Suprapubic skin (tissue), 4 donors: ENCODE results near the gene TSNAX. TPM values are rescaled to one million over a fixed set of nuclear protein-coding genes. Genes with fewer than 3 reads are reported as not detected.

Experiments used
- DNase-seq, 2 donors: peaks; one replicate each; pipeline ENCODE4 v3.0.0-alpha.2; 2019; ENCODE audit warnings: low spot score in 2 of 2
- H3K27ac ChIP-seq: fragments of 200-600 bp; sonication (generic); one replicate; pipeline ENCODE4 v1.5.1; 2019
- H3K27me3 ChIP-seq: fragments of 200-600 bp; sonication (generic); one replicate; pipeline ENCODE4 v1.5.1; 2019
- H3K36me3 ChIP-seq: fragments of 200-600 bp; sonication (generic); one replicate; pipeline ENCODE4 v1.5.1; 2019
- H3K4me1 ChIP-seq: fragments of 200-600 bp; sonication (generic); one replicate; pipeline ENCODE4 v1.5.1; 2019
- H3K4me3 ChIP-seq: fragments of 200-600 bp; sonication (generic); one replicate; pipeline ENCODE4 v1.5.1; 2019; ENCODE audit warnings: mild to moderate bottlenecking
- H3K9me3 ChIP-seq: fragments of 200-600 bp; sonication (generic); one replicate; pipeline ENCODE4 v1.5.1; 2019
- CTCF ChIP-seq, 2 donors: fragments of 200-600 bp in 1 of 2; fragments of 450-650 bp in 1 of 2; sonication (generic) in 1 of 2; IDR thresholded peaks; one replicate each; pipeline ENCODE4 v1.5.1; 2016 to 2019; ENCODE audit warnings: antibody characterized with exemption in 2 of 2, mild to moderate bottlenecking in 1 of 2, moderate library complexity in 1 of 2
- EP300 ChIP-seq: sonication (generic); formaldehyde crosslinking; IDR thresholded peaks from one replicate; pipeline ENCODE4 v1.6.1; 2017; ENCODE audit warnings: antibody characterized with exemption
- POLR2A ChIP-seq, 2 donors: fragments of 450-650 bp; IDR thresholded peaks; one replicate each; pipeline ENCODE4 v1.6.1; 2017; ENCODE audit warnings: antibody characterized with exemption in 2 of 2, mild to moderate bottlenecking in 2 of 2, moderate library complexity in 2 of 2
- POLR2AphosphoS5 ChIP-seq, 3 donors: sonication (generic); formaldehyde crosslinking; IDR thresholded peaks; one replicate each; pipeline ENCODE4 v1.6.1; 2017; ENCODE audit warnings: antibody characterized with exemption in 3 of 3
- WGBS: methylation state at CpG from one replicate; pipeline ENCODE4 v1.1.5; 2018; 5-methylcytosine and 5-hydroxymethylcytosine counted together
- total RNA-seq, 4 donors: library from RNA; depleted of rRNA; stranded (reverse); fragments of >200 nt; gene quantifications; one replicate each; pipeline ENCODE4 v1.1.0, GENCODE V29; 2016

The TSNAX gene
- total RNA-seq, 4 donors from 2014 or later: 18.8 to 36.4 (median 25.4) TPM

GRCh38 chr1:231612393-231613089 is 84.1 kb downstream of the TSNAX start:
- H3K36me3 ChIP-seq: no peaks in the 10 kb centered on the region
- H3K27me3 ChIP-seq: no peaks in the 10 kb centered on the region
- WGBS: 87% methylated on average over 10 of the region's 10 CpGs
- DNase-seq: no peak
- H3K9me3 ChIP-seq: no peaks in the 10 kb centered on the region
- no peak overlapping the region for H3K4me3 ChIP-seq
- H3K4me1 ChIP-seq: peaks cover 2% of the 10 kb centered on the region
- no peak for TF ChIP-seq CTCF (IDR thresholded peaks at IDR 0.05)
- TF ChIP-seq POLR2AphosphoS5 (IDR thresholded peaks at IDR 0.05): no peak
- TF ChIP-seq POLR2A (IDR thresholded peaks at IDR 0.05): no peak
- no peak for TF ChIP-seq EP300
- peak overlapping the region; percentile 24 for H3K27ac ChIP-seq

DNA sequence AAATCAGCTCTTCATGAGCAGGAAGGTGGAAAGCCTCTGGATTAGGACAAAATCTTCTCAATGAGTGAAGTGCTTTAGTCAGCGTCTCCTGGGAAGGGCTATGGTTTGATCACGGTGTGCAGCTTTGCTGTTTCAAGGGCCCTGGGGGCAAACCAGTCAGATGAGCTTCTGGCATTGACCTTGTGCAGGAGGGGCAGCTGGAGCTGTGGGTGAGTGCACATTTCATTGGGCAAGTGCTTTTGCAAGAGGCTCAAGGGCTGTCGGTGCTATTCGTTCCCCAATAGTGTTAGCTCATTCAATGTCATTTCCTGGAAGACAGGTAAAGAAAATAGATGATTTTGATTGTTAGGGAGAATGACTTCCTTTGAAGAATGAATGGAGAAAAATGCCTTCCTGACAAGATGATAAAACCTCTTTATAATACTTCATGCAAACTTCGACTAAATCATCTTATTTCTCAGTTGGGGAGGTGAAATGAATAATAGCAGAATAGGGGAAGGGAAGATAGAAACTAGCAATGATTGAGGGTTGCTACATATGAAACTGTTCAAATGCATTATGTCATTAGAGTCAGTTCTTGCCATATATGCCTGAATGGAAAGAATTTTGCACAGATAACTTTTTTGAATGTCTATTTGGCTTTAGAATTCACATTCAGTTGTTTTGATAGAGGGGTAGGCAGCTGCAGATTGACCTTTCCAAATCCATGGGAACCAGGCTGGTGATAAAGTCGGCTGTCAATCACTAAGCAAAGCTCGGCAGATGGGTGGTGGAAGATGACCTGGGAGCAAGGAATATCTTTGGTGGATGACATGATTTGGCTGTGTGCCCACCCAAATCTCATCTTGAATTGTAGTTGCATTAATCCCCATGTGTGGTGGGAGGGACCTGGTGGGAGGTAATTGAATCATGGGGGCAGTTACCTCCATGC is 85.2 kb downstream of the TSNAX start:
- H3K36me3 ChIP-seq: no peaks in the 10 kb centered on the region
- no peak overlapping the region for H3K4me3 ChIP-seq
- 65% methylated on average over 7 of the region's 7 CpGs for WGBS
- TF ChIP-seq POLR2A (IDR thresholded peaks at IDR 0.05) (no peak), EP300 (no peak), CTCF (IDR thresholded peaks at IDR 0.05) (no peak), POLR2AphosphoS5 (IDR thresholded peaks at IDR 0.05) (no peak)
- no peaks in the 10 kb centered on the region for H3K27me3 ChIP-seq
- no peaks in the 10 kb centered on the region for H3K9me3 ChIP-seq
- DNase-seq: no peak
- H3K27ac ChIP-seq: no peak overlapping the region
- peaks cover 2% of the 10 kb centered on the region for H3K4me1 ChIP-seq

Other genes with a start within 250 kb of the TSNAX start
- gene EXOC8, start 190.8 kb upstream of the TSNAX start, total RNA-seq: 10 to 100 TPM; 16.3 to 32.6 (median 19.8) TPM
- gene SPRTN, start 190.4 kb upstream of the TSNAX start, total RNA-seq: 10 to 100 TPM; 18.6 to 28.4 (median 22.8) TPM
- 10 to 100 TPM; 33.8 to 44.5 (median 39.4) TPM for gene EGLN1, start 106.4 kb upstream of the TSNAX start, total RNA-seq
- 1 to 10 TPM; 3.0 to 8.4 (median 5.2) TPM for gene DISC1, start 98.1 kb downstream of the TSNAX start, total RNA-seq